ENCODE results near the gene NPEPL1. TPM values are rescaled to one million over a fixed set of nuclear protein-coding genes. Genes with fewer than 3 reads are reported as not detected.

Gene NPEPL1
- total RNA-seq, 1 donor from 2014 or later = 31.3 TPM

- TF ChIP-seq CTCF (IDR thresholded peaks at IDR 0.05) = no peak
- Mint-ChIP-seq H3K4me1 (ENCODE audit: low read depth) (peaks cover 47% of the 10 kb centered on the region), H3K9me3 (ENCODE audit: low read depth) (no peaks in the 10 kb centered on the region), H3K27me3 (ENCODE audit: low read depth) (no peaks in the 10 kb centered on the region), H3K27ac (ENCODE audit: unreplicated experiment) (no peak overlapping the region), H3K4me3 (ENCODE audit: unreplicated experiment) (no peak overlapping the region), H3K36me3 (ENCODE audit: low read depth) (no peaks in the 10 kb centered on the region)
- no peak for DNase-seq (ENCODE audit: low spot score)
These were observed 37.1 kb upstream of the NPEPL1 start for GRCh38 chr20:58655328-58656107.

- H3K4me1 Mint-ChIP-seq (ENCODE audit: low read depth) = peaks cover 47% of the 10 kb centered on the region
- no peaks in the 10 kb centered on the region for H3K9me3 Mint-ChIP-seq (ENCODE audit: low read depth)
- no peak for DNase-seq (ENCODE audit: low spot score)
- H3K36me3 Mint-ChIP-seq (ENCODE audit: low read depth) = peaks cover 2% of the 10 kb centered on the region
- no peak overlapping the region for H3K27ac Mint-ChIP-seq (ENCODE audit: unreplicated experiment)
- H3K4me3 Mint-ChIP-seq (ENCODE audit: unreplicated experiment) = no peak overlapping the region
- no peak for TF ChIP-seq CTCF (IDR thresholded peaks at IDR 0.05)
- H3K27me3 Mint-ChIP-seq (ENCODE audit: low read depth) = no peaks in the 10 kb centered on the region
These were observed 35.8 kb upstream of the NPEPL1 start for GRCh38 chr20:58656831-58657230.

GRCh38 chr20:58657262-58657661, 35.3 kb upstream of the NPEPL1 start:
- Mint-ChIP-seq H3K27ac (ENCODE audit: unreplicated experiment) (peak overlapping the region; percentile 45), H3K36me3 (ENCODE audit: low read depth) (peaks cover 5% of the 10 kb centered on the region), H3K9me3 (ENCODE audit: low read depth) (no peaks in the 10 kb centered on the region), H3K4me3 (ENCODE audit: unreplicated experiment) (no peak overlapping the region), H3K27me3 (ENCODE audit: low read depth) (no peaks in the 10 kb centered on the region), H3K4me1 (ENCODE audit: low read depth) (peaks cover 47% of the 10 kb centered on the region)
- no peak for TF ChIP-seq CTCF (IDR thresholded peaks at IDR 0.05)
- no peak for DNase-seq (ENCODE audit: low spot score)

GRCh38 chr20:58657986-58658385, 34.6 kb upstream of the NPEPL1 start:
- TF ChIP-seq CTCF (IDR thresholded peaks at IDR 0.05) = no peak
- peaks cover 5% of the 10 kb centered on the region for H3K36me3 Mint-ChIP-seq (ENCODE audit: low read depth)
- H3K4me3 Mint-ChIP-seq (ENCODE audit: unreplicated experiment) = no peak overlapping the region
- H3K27me3 Mint-ChIP-seq (ENCODE audit: low read depth) = no peaks in the 10 kb centered on the region
- peaks cover 42% of the 10 kb centered on the region for H3K4me1 Mint-ChIP-seq (ENCODE audit: low read depth)
- no peak for DNase-seq (ENCODE audit: low spot score)
- no peak overlapping the region for H3K27ac Mint-ChIP-seq (ENCODE audit: unreplicated experiment)
- H3K9me3 Mint-ChIP-seq (ENCODE audit: low read depth) = no peaks in the 10 kb centered on the region

- Mint-ChIP-seq H3K4me3 (ENCODE audit: unreplicated experiment) (no peak overlapping the region), H3K36me3 (ENCODE audit: low read depth) (peaks cover 6% of the 10 kb centered on the region), H3K27me3 (ENCODE audit: low read depth) (no peaks in the 10 kb centered on the region), H3K27ac (ENCODE audit: unreplicated experiment) (peak overlapping the region; percentile 5), H3K4me1 (ENCODE audit: low read depth) (peaks cover 36% of the 10 kb centered on the region), H3K9me3 (ENCODE audit: low read depth) (no peaks in the 10 kb centered on the region)
- no peak for DNase-seq (ENCODE audit: low spot score)
- TF ChIP-seq CTCF (IDR thresholded peaks at IDR 0.05) = no peak
These were observed 33.8 kb upstream of the NPEPL1 start for GRCh38 chr20:58658760-58659159.
